Activated gamma-delta T cell treated with anti-CD3 and anti-CD28 coated beads, Interleukin-2, amount 50 U/mL, for 16 hours (primary cell): ENCODE data around the gene PLSCR2.
"Not testable (repeated sequence)": the region's sequence is repeated elsewhere in the genome, so short reads cannot be mapped to it uniquely, and the experiment has no call there.

Source experiments
- DNase-seq: peaks from one replicate; pipeline ENCODE4 v3.0.0-alpha.2; 2020; ENCODE audit warnings: low read depth

The PLSCR2 gene

GRCh38 chr3:146416366-146416765 is 53.0 kb downstream of the PLSCR2 start:
- DNase-seq = no peak

- no peak for DNase-seq
Observed at GRCh38 chr3:146414010-146414409, 55.4 kb downstream of the PLSCR2 start.

- DNase-seq = not testable (repeated sequence)
Observed at GRCh38 chr3:146412711-146413110, 56.6 kb downstream of the PLSCR2 start.

DNA sequence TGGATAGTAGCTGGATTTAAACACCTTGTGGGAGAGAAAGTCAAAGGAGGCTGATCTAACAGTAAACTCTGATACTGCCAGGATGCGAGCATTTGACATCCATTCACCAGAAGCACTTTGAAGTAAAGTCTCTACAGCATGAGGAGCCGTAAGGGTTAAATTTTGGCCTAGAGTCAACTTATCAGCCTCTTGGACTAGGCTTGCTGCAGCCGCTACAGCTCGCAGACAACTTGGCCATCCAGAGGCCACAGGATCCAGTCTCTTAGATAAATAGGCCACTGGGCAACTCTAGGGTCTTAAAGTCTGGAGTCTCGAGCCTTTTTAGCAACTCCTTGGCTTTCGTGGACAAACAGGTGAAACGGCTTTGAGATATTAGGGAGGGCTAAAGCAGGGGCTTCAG is 61.4 kb downstream of the PLSCR2 start:
- no peak for DNase-seq

DNA sequence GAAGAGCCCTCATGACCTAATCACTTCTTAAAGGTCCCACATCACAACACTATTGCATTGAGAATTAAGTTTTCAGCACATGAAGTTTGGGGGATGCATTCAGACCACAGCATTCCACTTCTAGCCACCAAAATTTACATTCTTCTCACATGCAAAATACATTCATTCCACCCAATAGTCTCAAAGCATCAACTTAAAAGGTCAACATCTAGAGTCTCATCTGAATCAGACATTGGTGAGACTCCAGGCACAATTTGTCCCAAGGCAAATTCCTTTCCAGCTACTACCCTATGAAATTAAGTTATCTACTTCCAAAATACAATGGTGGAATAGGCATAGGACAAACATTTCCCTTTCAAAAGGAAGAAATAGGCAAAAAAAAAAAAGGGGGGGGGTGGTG is 64.9 kb downstream of the PLSCR2 start:
- DNase-seq = no peak

DNA sequence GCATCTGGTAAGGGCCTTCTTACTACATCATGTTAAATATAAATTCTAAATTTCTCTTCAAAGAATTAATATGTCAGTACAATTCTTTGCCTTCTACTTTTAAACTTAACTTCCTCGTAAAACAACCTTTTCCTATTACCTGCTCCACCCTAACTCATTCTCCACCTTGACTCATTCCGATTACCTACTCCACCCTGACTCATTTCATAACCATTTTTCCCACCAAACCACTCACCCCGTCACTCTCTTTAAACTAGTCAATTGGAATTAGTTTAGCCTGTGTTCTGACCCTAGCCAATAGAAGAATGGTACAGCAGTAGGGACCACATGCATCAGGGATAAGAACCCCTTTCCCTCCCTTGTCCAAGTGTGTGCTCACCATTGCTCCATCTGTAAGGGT is 65.6 kb downstream of the PLSCR2 start:
- no peak for DNase-seq

DNA sequence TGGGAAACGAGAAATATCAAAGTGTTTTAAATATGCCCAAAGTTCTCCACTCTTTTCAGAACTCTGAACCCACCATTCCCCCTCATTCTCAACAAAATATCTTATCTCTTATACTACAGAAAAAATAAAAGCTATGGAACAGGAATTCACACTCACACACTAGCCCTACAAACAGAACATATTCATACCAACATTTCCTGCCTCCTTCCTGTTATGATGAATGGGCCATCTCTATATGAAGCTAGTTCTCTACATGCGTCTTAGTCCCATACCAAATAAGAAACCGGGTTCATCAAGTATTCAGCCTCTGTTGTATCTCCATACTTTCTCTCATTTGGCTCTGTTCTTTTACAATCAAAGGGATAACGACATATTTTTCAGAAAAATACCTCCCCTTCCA is 72.6 kb downstream of the PLSCR2 start:
- DNase-seq = no peak

DNA sequence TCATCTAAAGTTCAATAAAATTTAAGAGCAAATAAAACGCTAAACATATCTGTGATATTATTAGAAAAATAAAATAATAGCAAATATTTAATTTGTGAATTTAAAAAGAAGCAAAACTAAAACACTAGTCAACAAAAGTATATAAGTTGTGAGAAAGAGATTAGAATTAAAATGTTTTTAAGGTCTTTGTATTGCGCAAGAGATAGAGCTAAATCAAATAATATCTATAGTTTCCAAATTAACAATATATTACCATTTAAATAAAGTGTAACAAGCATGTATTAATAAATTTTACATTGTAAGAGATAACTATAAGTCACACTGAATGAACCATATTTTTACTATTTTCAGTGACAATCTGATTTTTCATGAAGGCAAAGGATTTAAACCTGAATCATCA is 74.2 kb downstream of the PLSCR2 start:
- DNase-seq = no peak

DNA sequence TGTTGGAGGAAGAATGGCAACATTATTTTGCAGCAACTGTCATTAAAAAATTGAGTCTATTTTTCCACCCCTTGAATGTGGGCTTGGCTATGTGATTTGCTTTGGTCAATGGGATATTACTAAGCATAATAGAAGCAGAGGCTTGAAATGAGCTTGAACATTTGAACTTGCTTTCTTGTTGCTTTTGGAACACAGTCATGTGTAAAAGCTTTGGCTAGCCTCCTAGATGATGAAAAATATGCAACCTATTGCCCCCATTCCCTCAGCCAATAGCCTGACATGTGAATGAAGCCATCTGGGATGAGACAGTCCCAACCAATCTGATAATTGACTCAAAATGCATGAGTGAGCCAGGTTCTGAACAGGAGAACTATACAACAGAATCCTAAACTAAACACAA is 78.4 kb downstream of the PLSCR2 start:
- DNase-seq = no peak

GRCh38 chr3:146390006-146390772 is 79.2 kb downstream of the PLSCR2 start:
- DNase-seq = no peak

DNA sequence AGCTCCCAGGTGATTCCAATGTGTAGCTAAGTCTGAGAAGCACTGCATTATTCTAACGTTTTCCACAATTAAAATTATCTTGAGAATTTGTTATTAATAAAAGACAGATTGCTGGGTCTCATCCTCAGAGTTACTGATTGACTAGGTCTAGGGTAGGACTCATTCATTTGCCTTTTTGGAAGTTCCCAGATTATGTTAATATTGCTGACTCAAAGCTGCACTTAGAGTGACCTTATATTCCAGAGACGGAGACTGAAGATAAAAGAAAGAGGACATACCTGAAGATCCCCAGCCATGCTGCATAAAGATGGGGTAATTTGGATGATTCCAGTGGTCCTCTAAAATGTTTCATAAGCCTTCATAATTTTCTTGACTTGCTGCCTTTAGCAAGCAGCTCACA is 81.8 kb downstream of the PLSCR2 start:
- DNase-seq = no peak

DNA sequence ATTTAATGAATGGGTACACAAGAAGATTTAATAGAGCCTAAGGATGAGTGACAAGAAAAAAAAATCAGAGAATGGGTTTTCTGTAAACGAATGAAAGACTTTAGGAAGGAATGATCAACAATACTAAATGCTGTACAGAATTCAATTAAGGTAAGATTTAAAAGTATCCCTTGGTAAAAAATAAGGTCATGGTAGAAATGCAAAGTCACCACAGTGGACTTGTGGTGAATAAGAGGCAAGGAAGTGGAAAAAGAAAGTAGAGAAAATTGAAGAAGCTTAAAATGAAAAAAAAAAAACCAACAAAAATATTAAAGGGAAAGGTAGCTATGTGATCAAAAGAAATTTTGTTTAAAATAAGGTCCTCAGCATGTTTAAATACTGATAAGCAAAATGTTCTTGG is 82.4 kb downstream of the PLSCR2 start:
- no peak for DNase-seq

DNA sequence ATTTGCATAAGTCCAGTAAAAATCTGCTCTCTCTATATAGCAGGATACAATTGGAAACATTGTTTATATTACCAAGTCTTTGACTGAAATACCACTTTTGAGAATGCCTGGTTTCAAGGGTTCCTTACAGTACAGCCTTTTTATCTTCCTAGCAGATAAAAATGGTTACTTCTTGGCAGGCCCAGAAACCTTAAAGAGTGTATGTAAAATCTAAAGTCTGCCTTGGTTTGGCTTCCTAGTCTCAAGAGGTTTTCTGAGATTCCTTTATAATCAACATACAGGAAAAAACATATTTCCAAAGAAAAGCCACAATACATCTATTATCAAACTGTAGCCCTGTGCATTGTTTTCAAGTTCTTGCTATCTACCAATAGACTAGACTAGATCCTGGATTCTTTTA is 84.6 kb downstream of the PLSCR2 start:
- no peak for DNase-seq
